GM13976 (cell line): ENCODE data around the gene IL31.
"Not testable (repeated sequence)": the region's sequence is repeated elsewhere in the genome, so short reads cannot be mapped to it uniquely, and the experiment has no call there.

Source experiments
- DNase-seq: peaks from one replicate; pipeline ENCODE4 v3.0.0; 2012; ENCODE audit warnings: low spot score
- CTCF ChIP-seq: IDR thresholded peaks from 2 replicates; pipeline ENCODE4 v1.5.1; 2012; ENCODE audit warnings: borderline replicate concordance, mild to moderate bottlenecking; ENCODE audit not compliant: insufficient read depth; ENCODE audit errors: extremely low read depth, missing control alignments, control extremely low read depth
- in situ Hi-C: fragments of 300-500 bp; cut with MboI; formaldehyde crosslinking; loops from one replicate; pipeline ENCODE4 v1.12.0; 2022; ENCODE audit warnings: low sequenced_read_pairs, mixed read lengths, inconsistent platforms; ENCODE audit not compliant: unreplicated experiment

The IL31 gene

GRCh38 chr12:122206111-122206881, 32.3 kb upstream of the IL31 start:
- no peak for TF ChIP-seq CTCF
- DNase-seq, result peak; percentile 22

GRCh38 chr12:122205053-122205925, 31.3 kb upstream of the IL31 start:
- in situ Hi-C loops, result no loop called here
- no peak for DNase-seq
- no peak for TF ChIP-seq CTCF

More at GRCh38 chr12:122206111-122206881, 32.3 kb upstream of the IL31 start:
- in situ Hi-C loops, result no loop called here

- in situ Hi-C loops, result no loop called here
- peak; percentile 44 for DNase-seq
- no peak for TF ChIP-seq CTCF
These were observed 30.4 kb upstream of the IL31 start for GRCh38 chr12:122204167-122205052.

GRCh38 chr12:122203301-122204166, 29.5 kb upstream of the IL31 start, which contains the start of gene B3GNT4:
Gene B3GNT4, plus strand, starts transcription at chr12:122203709. Its CDS starts 910 bp downstream, at chr12:122204619.
- in situ Hi-C loops, result no loop called here
- peak; percentile 77 for DNase-seq
- no peak for TF ChIP-seq CTCF

GRCh38 chr12:122202811-122203210, 28.8 kb upstream of the IL31 start:
- DNase-seq, in situ Hi-C loops: not testable (repeated sequence)

GRCh38 chr12:122202017-122202416, 28.0 kb upstream of the IL31 start:
- DNase-seq, result no peak
- TF ChIP-seq CTCF, result no peak
- in situ Hi-C loops, result no loop called here
